Right lobe of liver (tissue), 4 donors: Measurements from ENCODE around the gene ZNF445.

ENCODE experiments used
- POLR2A ChIP-seq: fragments of 450-650 bp; IDR thresholded peaks from one replicate; pipeline ENCODE4 v1.6.1; 2017; ENCODE audit warnings: antibody characterized with exemption, mild to moderate bottlenecking
- TF ChIP-seq, protein P1 (sequence below), 4 donors: fragments of 200-600 bp in 3 of 4; fragments of 450-650 bp in 1 of 4; IDR thresholded peaks; one replicate each; pipeline versions ENCODE4 v1.5.1 to v1.8.0; 2016 to 2022; ENCODE audit warnings: antibody characterized with exemption in 4 of 4, mild to moderate bottlenecking in 2 of 4
- donor health status: DM: no; HTN: no; CAD: no.
- donor health status: DM: no; HTN: no; CAD: no.
- donor health status: DM: no; HTN: yes; CAD: no.

DNA sequence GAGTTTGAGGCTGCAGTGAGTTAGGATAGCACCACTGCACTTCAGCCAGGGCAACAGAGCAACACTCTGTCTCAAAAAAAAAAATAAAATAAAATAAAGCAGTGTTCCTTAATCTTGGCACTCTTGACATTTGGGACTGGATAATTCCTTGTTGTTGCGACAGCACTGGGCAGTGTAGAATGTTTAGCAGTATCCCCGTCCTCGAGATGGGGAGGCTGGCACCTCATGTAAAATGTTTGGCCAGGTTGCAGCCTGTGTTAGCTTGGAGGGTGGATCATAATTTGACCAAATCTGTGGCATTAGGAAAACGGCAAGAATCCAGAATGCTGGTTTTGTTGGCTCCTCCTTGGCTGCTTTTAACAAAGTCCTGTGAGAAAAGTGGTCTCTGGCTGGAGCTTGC is 47.0 kb downstream of the ZNF445 start:
- TF ChIP-seq, protein P1, sequence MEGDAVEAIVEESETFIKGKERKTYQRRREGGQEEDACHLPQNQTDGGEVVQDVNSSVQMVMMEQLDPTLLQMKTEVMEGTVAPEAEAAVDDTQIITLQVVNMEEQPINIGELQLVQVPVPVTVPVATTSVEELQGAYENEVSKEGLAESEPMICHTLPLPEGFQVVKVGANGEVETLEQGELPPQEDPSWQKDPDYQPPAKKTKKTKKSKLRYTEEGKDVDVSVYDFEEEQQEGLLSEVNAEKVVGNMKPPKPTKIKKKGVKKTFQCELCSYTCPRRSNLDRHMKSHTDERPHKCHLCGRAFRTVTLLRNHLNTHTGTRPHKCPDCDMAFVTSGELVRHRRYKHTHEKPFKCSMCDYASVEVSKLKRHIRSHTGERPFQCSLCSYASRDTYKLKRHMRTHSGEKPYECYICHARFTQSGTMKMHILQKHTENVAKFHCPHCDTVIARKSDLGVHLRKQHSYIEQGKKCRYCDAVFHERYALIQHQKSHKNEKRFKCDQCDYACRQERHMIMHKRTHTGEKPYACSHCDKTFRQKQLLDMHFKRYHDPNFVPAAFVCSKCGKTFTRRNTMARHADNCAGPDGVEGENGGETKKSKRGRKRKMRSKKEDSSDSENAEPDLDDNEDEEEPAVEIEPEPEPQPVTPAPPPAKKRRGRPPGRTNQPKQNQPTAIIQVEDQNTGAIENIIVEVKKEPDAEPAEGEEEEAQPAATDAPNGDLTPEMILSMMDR (IDR thresholded peaks at IDR 0.05) = no peak
- no peak for TF ChIP-seq POLR2A
